ENCODE data around the gene SOBP.

DNA sequence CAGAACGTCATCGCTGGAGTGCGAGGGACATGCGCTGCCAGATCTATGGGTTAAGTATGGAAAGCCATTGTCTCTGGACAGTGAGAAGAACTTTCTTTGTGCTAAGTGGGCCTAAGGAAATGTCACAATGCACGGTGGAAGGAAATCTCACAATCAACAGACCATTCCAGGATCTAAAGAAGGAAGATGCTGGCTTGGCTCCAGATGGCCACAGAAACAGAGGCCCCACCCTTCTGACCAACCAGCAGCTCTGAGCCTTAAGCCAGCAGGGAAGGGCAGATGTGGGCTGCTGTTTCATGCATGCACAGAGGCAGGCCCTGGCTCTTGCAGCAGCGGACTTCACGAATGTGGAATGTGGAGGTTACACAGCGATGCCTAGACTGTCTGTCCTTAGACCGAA lies 156.3 kb downstream of the SOBP start:
- TF ChIP-seq, protein P1, sequence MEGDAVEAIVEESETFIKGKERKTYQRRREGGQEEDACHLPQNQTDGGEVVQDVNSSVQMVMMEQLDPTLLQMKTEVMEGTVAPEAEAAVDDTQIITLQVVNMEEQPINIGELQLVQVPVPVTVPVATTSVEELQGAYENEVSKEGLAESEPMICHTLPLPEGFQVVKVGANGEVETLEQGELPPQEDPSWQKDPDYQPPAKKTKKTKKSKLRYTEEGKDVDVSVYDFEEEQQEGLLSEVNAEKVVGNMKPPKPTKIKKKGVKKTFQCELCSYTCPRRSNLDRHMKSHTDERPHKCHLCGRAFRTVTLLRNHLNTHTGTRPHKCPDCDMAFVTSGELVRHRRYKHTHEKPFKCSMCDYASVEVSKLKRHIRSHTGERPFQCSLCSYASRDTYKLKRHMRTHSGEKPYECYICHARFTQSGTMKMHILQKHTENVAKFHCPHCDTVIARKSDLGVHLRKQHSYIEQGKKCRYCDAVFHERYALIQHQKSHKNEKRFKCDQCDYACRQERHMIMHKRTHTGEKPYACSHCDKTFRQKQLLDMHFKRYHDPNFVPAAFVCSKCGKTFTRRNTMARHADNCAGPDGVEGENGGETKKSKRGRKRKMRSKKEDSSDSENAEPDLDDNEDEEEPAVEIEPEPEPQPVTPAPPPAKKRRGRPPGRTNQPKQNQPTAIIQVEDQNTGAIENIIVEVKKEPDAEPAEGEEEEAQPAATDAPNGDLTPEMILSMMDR (IDR thresholded peaks at IDR 0.05): no peak
- TF ChIP-seq EZH2 (IDR thresholded peaks at IDR 0.05; ENCODE audit: borderline replicate concordance, insufficient read depth, low read depth, low read length, poor library complexity, severe bottlenecking): no peak
